NCI-H1105 treated with DMSO at 0.1 percent for 48 hours (cell line): Measurements from ENCODE around the gene SMG7.

Experiments
- DNase-seq: peaks from one replicate; lab custom pipeline; 2025; lab: John Stamatoyannopoulos, UW

SMG7 gene

DNA sequence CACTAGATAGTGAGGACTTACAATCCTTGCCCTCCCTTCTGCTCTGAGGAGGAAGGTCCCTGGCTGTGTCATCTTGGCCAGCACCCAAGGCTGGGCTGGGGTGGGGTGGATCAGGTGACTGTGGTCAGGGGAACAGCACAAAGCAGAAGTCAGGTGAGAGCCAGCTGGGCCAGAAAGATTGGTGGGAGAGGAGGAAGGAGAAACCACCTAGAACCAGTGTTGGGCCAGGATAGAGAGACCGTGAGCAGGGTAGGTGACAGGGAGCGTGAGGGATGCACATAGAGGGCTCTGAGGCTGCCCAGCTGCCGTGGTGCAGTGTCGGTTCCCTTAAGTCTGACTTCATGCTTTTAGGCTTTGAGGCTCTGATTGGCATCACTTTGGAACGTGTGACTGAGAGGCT lies 95.3 kb downstream of the SMG7 start:
- DNase-seq, result no peak

DNA sequence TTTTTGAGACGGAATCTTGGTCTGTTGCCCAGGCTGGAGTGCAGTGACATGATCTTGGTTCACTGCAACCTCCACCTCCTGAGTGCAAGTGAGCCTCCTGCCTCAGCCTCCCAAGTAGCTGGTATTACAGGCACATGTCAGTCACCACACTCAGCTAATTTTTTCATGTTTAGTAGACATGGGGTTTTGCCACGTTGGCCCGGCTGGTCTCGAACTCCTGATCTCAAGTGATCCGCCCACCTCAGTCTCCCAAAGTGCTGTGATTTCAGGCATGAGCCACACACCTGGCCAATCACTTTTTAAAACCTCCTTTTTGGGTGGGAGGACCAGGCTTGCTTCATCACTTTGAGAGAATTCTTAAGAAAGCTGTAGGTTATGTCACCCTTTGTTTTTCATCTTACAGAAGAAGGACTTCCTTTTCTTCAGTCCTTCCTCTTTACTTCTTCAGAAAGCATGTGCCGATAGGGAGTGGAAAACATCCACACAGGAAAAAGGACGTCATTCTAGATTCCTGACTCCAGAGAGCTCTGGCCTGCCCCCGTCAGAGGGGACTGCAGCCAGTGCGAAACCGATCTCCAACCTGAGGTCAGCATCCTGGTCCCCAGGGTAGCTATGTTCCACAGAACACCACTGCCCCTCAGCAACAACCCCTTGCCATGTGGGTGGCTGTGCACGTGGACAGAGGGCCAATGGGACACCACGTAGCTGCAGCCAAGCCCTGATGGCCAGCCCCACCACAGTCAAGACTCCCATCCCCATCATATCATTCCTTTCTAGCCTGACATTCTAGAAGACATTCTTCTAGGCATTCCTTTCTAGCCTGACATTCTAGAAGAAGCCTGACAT lies 96.1 kb downstream of the SMG7 start:
- no peak for DNase-seq

DNA sequence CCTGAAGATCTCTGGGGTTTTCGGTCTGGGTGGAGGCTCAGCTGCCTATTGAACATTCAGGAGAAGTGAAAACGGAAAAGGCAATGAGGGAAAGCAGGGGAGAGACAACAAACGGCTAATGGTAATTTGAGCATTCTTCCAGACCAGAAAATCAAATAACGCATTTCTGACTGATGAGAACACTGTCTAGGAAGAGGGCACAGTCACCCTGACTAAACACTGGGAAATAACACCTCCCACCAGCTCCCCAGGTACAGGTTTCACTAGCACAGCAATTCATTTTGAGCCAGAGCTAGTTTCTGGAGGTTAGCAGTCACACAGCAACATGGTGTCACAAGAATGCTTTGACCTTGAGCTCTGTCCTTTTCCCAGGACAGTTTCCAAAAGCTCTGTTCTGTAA lies 96.8 kb downstream of the SMG7 start:
- no peak for DNase-seq

DNA sequence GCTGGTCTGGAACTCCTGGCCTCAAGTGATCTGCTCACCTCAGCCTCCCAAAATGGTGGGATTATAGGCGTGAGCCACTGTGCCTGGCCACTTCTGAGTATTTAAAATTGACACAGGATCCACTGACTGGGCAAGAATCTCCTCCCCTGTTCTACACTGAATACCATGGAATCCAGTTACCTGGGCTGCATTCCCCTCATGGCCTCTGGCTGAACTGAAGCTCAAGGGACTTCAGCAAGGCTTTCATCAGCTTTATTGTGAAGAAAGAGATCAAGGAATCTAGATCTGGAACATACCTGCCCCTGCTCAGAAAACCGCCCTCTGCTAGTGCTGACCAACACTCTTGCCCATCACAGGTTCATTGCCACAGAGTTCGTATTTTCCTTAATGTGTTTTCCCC lies 97.5 kb downstream of the SMG7 start:
- DNase-seq, result no peak

DNA sequence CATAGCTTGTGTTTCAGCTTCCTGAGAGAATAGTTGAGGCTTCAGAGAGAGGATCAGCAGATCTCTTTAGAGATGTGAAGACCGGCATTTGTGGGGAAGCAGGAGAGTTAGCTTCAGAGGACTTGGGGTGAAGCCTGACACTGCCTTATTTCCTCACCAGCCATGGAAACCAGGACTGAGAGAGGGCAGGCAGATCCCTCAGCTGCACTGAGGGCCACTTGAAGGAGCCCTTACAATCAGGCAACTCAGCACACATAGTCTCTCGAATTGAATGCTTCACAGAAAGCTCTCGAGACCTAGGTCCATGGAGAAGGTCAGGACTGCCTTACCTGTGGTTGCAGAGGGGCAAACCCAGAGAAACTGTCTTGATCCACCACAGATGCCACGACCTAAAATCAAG lies 98.2 kb downstream of the SMG7 start:
- DNase-seq, result no peak

DNA sequence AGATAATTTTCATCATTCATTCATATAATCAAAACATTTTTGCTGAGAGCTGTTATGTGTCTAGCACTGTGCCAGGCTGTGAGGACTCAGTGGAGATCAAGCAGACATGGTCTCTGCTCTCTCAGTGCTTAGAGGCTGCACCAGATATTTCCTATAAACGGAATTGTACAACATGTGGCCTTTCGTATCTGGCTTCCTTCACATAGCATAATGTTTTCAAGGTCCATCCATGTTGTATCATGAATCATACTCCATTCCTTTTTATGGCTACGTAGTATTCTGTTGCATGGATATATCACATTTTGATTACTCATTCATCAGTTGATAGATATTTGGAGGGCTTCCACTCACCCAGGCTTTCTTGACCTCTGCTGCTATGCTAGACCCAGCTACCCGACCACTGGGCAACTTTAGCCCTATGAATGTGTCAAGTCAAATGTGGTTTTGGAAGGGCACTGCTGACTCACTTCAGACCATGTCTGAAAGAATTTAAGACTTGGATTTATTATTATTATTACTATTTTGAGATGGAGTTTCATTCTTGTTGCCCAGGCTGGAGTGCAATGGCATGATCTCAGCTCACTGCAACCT lies 99.5 kb downstream of the SMG7 start:
- no peak for DNase-seq

- DNase-seq, result no peak
These were observed 100.4 kb downstream of the SMG7 start for GRCh38 chr1:183572721-183573120.

DNA sequence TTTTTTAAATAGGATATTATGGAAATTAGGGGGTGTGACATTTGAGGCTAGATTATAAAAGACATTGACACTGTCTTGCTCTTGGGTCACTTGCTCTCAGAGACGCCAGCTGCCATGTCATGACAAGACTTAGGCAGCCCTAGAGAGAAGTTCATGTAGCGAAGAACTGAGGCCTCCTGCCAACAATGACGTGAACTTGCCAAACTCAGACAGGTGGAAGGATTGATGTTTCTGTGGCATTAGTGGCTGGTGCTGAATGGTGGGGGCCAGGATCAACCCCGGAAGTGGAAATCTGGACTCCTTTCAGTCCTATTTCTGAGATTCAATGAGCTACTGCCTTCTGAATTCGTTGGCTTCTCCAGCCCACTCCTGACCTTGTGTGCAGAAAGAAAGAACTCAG lies 103.3 kb downstream of the SMG7 start:
- DNase-seq, result no peak

- no peak for DNase-seq
These were observed 104.2 kb downstream of the SMG7 start for GRCh38 chr1:183576537-183576936.

- DNase-seq, result no peak
These were observed 105.7 kb downstream of the SMG7 start for GRCh38 chr1:183577897-183578465.

DNA sequence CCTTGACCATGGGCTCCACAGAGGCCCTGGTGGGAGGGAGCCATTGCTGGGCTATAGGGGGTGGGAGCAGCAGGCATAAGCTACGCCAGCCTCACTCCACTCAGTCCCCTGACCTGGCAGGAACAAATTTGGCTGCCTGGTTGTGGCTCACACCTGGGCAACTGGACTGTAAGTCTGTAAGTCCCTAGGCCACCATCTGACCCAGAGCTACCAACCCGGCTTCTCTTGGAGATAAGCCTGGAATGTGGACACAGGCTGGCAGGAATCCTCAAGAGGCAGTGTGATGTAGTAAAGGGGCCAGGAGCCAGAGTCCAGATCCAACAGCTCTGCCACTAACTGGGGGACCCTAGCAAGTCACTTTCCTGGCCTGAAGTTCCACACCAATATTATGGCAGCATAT lies 106.6 kb downstream of the SMG7 start:
- no peak for DNase-seq

DNA sequence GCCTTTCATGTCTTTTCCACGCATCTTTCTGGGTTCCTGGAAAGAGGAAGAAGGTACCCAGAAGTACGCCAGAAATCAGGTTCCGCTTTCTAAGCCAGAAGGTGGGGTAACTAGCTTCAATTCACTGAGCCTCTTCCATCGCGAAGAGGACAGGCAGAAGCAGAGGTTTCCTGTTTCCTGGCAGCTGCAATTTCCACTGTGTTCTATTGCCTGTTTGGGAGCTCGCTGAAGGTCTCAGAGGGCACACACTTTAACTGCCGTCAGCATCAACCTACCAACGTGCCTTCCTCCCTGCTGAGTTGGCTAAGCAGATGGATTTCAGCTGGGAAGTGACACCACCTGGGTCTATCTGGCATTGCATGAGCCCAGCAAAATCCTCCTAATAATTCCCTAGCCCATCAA lies 108.0 kb downstream of the SMG7 start:
- DNase-seq, result no peak

GRCh38 chr1:183582021-183582713 lies 109.9 kb downstream of the SMG7 start:
- DNase-seq, result no peak

GRCh38 chr1:183583466-183583865 lies 111.2 kb downstream of the SMG7 start:
- no peak for DNase-seq

GRCh38 chr1:183584147-183584546 lies 111.8 kb downstream of the SMG7 start:
- DNase-seq, result no peak

DNA sequence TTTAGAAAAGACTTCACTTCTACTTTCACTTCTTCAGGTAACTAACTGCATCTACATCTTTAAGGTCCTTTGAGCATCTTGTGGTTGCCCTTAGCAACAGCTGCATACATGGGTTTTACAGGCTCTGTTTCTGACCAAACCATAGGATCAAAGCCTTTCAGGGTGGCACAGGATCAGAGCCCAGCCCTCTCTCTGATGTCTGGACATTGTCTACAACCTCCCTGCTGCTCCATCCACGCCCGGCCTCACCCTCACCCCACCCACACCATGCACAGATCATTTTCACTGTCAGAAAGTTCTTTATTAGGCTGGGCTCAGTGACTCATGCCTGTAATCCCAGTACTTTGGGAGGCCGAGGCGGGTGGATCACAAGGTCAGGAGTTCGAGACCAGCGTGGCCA lies 112.7 kb downstream of the SMG7 start:
- no peak for DNase-seq

- DNase-seq, result no peak
These were observed 114.2 kb downstream of the SMG7 start for GRCh38 chr1:183586455-183586854.

- no peak for DNase-seq
These were observed 114.6 kb downstream of the SMG7 start for GRCh38 chr1:183586926-183587325.

DNA sequence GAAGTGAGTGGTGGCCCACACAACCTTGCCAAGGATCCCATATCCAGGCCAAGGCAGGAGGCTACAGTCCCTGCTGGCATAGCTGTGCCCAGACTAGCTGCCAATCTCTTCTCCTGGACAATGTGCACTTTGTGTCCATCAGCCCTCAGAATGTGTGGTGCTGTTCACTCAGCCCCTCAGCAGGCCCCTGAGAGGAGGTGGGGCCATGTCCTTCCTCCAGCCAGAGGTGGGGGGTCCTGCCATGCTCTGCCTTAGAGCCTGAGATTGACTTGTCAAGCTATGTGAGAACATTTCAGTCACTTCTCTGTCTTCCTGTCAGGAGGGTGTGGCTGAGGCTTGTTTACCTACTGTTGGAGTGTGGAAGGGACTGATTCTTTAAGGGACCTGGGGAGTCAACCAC lies 116.5 kb downstream of the SMG7 start:
- DNase-seq, result no peak

- DNase-seq, result no peak
These were observed 117.1 kb downstream of the SMG7 start for GRCh38 chr1:183589384-183589783.

DNA sequence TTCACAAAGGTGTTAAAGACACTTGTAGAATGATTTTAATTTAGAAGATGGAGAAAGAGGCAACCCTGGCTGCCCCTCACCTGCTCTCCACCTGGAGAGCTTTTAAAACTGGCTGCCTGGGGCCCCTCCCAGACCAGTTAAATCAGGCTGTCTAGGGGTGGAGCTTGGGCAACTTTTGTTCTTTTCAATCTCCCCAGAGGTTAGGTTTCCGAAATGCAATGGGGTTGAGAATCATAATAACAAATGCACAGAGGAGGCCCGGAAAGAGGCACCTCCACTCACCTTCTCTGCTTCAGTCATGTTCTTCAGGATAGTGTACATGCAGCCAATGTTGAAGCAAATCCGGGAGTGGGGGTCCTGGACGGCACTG lies 117.6 kb downstream of the SMG7 start:
- DNase-seq, result no peak

DNA sequence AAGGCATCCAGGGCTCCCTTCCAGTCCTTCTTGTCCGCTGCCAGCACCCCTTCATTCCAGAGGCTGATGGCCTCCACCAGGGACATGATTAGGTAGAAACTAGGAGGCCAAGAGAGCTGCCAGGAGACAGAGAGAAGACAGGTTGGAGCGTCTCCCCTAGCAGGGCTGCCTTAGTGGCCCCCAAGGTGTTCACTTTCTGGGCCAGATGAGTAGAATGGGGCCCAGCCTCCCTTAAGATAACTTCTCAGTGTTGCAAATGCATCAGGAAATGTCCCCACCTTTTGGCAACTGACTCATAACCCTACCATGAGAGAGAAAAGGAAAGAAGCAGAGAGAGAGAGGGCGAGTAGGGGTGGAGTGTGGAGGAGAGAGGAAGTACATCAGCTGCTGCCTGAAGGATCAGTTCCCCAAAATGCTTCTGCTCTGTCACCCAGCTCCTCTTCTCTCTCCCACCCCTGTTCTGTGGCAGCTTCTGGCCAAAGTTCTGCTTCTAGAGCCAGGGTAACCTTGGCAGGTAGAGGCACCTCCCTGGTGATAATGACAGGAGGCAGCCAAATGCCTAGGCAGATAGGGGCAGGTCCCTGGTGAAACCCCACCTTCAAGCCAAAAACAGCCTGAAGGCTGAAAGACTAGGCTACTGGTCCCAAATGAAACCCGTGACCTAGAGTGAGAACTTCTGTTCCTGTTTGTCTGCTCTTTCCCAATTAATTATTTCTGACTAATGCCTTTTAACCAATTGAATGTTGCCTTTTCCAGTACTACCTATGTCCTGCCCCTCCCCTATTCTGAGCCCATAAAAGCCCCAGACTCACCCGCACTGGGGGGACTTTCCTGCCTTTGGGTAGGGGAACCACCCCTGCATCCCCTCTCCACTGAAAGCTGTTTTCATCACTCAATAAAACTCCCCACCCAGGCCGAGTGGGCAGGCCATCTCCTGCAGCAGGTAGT lies 118.2 kb downstream of the SMG7 start, which contains the start of gene NCF2:
TSS of gene NCF2 (minus strand) at position 216 of the 948 bp plus-strand sequence. CDS start at position 86, 130 bp downstream.
- no peak for DNase-seq
